RWPE1 (cell line): ENCODE results near the gene CPSF2.

Experiments
- CTCF ChIA-PET: fragments of 350-600 bp; sonication (Branson Sonifier 250); formaldehyde crosslinking; extraction: SDS; loops from one replicate; lab custom pipeline; 2021; lab: Yijun Ruan, JAX
- POLR2A ChIA-PET: fragments of 400-600 bp; formaldehyde crosslinking; extraction: SDS; loops from one replicate; lab custom pipeline; 2020; ENCODE audit warnings: antibody characterized with exemption; ENCODE audit not compliant: low non-redundant PET; lab: Yijun Ruan, JAX
- DNase-seq: peaks from one replicate; pipeline ENCODE4 v3.0.0; 2012; ENCODE audit warnings: low spot score
- H3K27ac ChIP-seq: fragments of 450-650 bp; 2 replicates; pipeline ENCODE4 v1.5.1; 2017
- TF ChIP-seq, protein P1 (sequence below): fragments of 450-650 bp; conservative IDR thresholded peaks from 2 replicates; pipeline ENCODE4 v1.5.1; 2017; ENCODE audit warnings: low read depth, mild to moderate bottlenecking

The CPSF2 gene

DNA sequence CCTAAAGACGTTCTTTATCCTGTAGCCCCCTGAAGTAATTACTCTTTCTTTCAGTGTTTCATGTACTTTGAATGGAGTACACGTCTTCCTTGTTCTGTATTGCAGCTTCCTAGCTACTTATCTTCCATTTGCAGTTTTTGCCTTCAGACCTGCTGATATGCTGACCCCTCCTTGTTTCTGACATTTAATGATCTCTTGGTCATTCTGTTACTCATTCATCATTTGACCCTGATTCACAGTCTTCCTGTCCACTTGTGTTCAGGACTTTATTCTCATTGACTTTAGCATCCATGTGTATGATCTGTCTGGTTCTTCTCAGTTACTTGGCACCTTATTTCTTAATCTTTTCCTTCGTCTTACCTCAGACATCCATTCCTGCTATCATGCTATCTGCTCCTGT is 22.2 kb downstream of the CPSF2 start:
- no peak overlapping the region for H3K27ac ChIP-seq
- no peak for DNase-seq
- TF ChIP-seq, protein P1, sequence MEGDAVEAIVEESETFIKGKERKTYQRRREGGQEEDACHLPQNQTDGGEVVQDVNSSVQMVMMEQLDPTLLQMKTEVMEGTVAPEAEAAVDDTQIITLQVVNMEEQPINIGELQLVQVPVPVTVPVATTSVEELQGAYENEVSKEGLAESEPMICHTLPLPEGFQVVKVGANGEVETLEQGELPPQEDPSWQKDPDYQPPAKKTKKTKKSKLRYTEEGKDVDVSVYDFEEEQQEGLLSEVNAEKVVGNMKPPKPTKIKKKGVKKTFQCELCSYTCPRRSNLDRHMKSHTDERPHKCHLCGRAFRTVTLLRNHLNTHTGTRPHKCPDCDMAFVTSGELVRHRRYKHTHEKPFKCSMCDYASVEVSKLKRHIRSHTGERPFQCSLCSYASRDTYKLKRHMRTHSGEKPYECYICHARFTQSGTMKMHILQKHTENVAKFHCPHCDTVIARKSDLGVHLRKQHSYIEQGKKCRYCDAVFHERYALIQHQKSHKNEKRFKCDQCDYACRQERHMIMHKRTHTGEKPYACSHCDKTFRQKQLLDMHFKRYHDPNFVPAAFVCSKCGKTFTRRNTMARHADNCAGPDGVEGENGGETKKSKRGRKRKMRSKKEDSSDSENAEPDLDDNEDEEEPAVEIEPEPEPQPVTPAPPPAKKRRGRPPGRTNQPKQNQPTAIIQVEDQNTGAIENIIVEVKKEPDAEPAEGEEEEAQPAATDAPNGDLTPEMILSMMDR: no peak
- CTCF ChIA-PET: interaction anchor here (0.6 to 2.4 kb wide), 2 partner anchors 9 to 228 kb away, joined by 4 to 7 read pairs; no protein-coding TSS in a partner anchor
- POLR2A ChIA-PET: no interaction called here

- ChIA-PET POLR2A (interaction anchor here (0.6 kb wide), 1 partner anchor 544 kb away, joined by 3 read pairs; no protein-coding TSS in a partner anchor), CTCF (interaction anchor here (0.6 to 2.4 kb wide), 2 partner anchors 10 to 227 kb away, joined by 4 to 7 read pairs; no protein-coding TSS in a partner anchor)
- TF ChIP-seq, protein P1: no peak
- no peak overlapping the region for H3K27ac ChIP-seq
- no peak for DNase-seq
Measured at GRCh38 chr14:92144708-92145107, 22.9 kb downstream of the CPSF2 start.

- no peak overlapping the region for H3K27ac ChIP-seq
- ChIA-PET CTCF (interaction anchor here (1.0 kb wide), 1 partner anchor 19 kb away, joined by 3 read pairs; no protein-coding TSS in a partner anchor), POLR2A (no interaction called here)
- DNase-seq: no peak
- TF ChIP-seq, protein P1: no peak
Measured at GRCh38 chr14:92153581-92153980, 31.8 kb downstream of the CPSF2 start.

GRCh38 chr14:92154283-92154942 is 32.6 kb downstream of the CPSF2 start:
- TF ChIP-seq, protein P1: no peak
- ChIA-PET POLR2A (no interaction called here), CTCF (interaction anchor here (1.0 kb wide), 1 partner anchor 19 kb away, joined by 3 read pairs; no protein-coding TSS in a partner anchor)
- no peak for DNase-seq
- no peak overlapping the region for H3K27ac ChIP-seq

GRCh38 chr14:92160619-92161018 is 38.9 kb downstream of the CPSF2 start:
- TF ChIP-seq, protein P1: no peak
- H3K27ac ChIP-seq: no peak overlapping the region
- POLR2A ChIA-PET: no interaction called here
- CTCF ChIA-PET: no interaction called here
- DNase-seq: peak; percentile 21

DNA sequence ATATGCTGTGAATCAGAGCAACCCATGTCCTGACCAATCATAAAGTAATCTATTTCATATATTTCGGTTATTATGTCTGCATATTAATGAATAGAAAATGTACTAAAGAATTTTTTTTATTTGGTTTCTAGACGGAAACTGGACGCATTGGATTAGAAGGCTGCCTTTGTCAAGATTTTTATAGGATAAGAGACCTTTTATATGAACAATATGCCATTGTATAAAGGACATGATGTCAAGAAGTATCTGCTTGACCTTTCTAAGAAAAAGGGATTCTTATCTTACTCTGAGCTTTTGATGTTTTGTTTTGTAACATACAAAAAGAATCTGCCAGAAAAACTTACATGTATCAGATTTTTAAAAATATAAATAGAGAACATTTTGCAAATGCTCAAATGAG is 39.8 kb downstream of the CPSF2 start:
- TF ChIP-seq, protein P1: no peak
- ChIA-PET CTCF (no interaction called here), POLR2A (no interaction called here)
- DNase-seq: no peak
- no peak overlapping the region for H3K27ac ChIP-seq
